ENCODE data around the gene APPBP2. TPM values are rescaled to one million over a fixed set of nuclear protein-coding genes. Genes with fewer than 3 reads are reported as not detected.

Gene APPBP2
- total RNA-seq, 4 donors from 2014 or later = 27.0 to 48.3 (median 39.9) TPM

GRCh38 chr17:60525328-60525684 lies 736 bp downstream of the APPBP2 start:
- peaks cover 0 to 48% (median 19%) of the 10 kb centered on the region in 4 donors for H3K4me1 ChIP-seq
- H3K4me3 ChIP-seq = peak overlapping the region; percentile 68 to 95 (median 92)
- H3K27me3 ChIP-seq = no peaks in the 10 kb centered on the region
- no peaks in the 10 kb centered on the region for H3K36me3 ChIP-seq
- H3K27ac ChIP-seq = peak overlapping the region; percentile 96 to 100 (median 99)
- TF ChIP-seq EP300 (IDR thresholded peaks at IDR 0.05) (no peak), POLR2A (IDR thresholded peaks at IDR 0.05) (no peak)
- TF ChIP-seq, protein P1, sequence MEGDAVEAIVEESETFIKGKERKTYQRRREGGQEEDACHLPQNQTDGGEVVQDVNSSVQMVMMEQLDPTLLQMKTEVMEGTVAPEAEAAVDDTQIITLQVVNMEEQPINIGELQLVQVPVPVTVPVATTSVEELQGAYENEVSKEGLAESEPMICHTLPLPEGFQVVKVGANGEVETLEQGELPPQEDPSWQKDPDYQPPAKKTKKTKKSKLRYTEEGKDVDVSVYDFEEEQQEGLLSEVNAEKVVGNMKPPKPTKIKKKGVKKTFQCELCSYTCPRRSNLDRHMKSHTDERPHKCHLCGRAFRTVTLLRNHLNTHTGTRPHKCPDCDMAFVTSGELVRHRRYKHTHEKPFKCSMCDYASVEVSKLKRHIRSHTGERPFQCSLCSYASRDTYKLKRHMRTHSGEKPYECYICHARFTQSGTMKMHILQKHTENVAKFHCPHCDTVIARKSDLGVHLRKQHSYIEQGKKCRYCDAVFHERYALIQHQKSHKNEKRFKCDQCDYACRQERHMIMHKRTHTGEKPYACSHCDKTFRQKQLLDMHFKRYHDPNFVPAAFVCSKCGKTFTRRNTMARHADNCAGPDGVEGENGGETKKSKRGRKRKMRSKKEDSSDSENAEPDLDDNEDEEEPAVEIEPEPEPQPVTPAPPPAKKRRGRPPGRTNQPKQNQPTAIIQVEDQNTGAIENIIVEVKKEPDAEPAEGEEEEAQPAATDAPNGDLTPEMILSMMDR (IDR thresholded peaks at IDR 0.05) = no peak
- peak in 1 of 2 donors; percentile 8 for DNase-seq (ENCODE audit: low spot score in 2 of 2)
- 0% methylated on average over 11 of the region's 11 CpGs for WGBS, 2 donors
- no peaks in the 10 kb centered on the region for H3K9me3 ChIP-seq

DNA sequence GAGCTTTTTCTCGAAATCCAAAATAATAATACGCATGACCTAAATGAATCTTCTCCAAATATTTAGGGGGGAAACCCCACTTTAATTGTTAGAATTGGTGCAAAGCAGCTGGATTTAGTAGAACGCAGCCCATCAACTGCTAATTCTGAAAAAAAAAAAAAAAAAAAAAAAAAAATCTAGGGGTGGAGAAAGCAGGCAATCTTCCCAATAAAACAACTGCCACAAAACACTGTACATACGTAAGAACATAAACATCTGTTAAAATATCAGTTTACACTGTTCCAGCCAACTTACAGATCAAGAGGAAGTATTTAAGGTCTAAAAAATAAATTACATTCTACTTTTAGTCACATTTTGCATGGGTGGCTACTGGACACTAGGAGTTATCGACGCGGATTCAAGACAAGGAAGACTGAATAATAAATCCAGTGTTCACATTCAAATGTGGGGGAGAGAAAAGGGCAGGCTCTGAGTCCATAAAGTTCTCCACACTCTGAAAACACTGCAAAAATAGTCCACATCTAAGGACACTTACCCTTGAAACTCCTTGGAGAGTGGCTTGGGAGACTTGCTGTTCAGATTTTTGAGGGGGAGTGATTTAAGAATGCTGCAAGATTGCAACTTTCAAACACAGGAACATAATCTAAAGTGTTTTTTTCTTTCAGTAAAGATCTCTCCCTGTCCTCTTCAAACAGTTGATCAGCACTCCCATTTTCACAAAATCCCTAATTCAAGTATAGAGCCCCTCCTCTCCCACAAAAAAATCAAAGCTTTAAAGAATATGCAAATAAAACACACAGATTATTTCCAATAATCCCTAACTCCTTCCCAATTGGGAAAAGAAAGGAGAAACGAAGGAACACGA lies 1.3 kb downstream of the APPBP2 start:
- TF ChIP-seq, protein P1 (IDR thresholded peaks at IDR 0.05) = no peak
- peak in 1 of 2 donors; percentile 33 for TF ChIP-seq POLR2A (IDR thresholded peaks at IDR 0.05)
- TF ChIP-seq EP300 (IDR thresholded peaks at IDR 0.05) = peak in 1 of 2 donors; percentile 26
- Histone ChIP-seq H3K4me3 (peak overlapping the region; percentile 68 to 95 (median 92)), H3K4me1 (peaks cover 0 to 48% (median 19%) of the 10 kb centered on the region in 4 donors), H3K9me3 (no peaks in the 10 kb centered on the region), H3K36me3 (peaks cover 0 to 5% (median 0%) of the 10 kb centered on the region in 3 donors), H3K27ac (peak overlapping the region; percentile 96 to 100 (median 99)), H3K27me3 (no peaks in the 10 kb centered on the region)
- 6 to 8% methylated on average over 9 of the region's 9 CpGs for WGBS, 2 donors
- peak in 1 of 2 donors; percentile 5 for DNase-seq (ENCODE audit: low spot score in 2 of 2)

- Histone ChIP-seq H3K4me1 (peaks cover 0 to 50% (median 19%) of the 10 kb centered on the region in 4 donors), H3K9me3 (no peaks in the 10 kb centered on the region), H3K27me3 (no peaks in the 10 kb centered on the region), H3K36me3 (peaks cover 0 to 14% (median 0%) of the 10 kb centered on the region in 3 donors), H3K4me3 (peak overlapping the region; percentile 68 to 95 (median 92)), H3K27ac (peak overlapping the region in 2 of 4 donors; percentile 99 to 100)
- WGBS, 2 donors = 8 to 9% methylated on average over 1 of the region's 1 CpG
- TF ChIP-seq EP300 (IDR thresholded peaks at IDR 0.05) (no peak), POLR2A (IDR thresholded peaks at IDR 0.05) (no peak)
- TF ChIP-seq, protein P1 (IDR thresholded peaks at IDR 0.05) = no peak
- DNase-seq (ENCODE audit: low spot score in 2 of 2) = no peak
Measured at GRCh38 chr17:60523822-60524221, 2.2 kb downstream of the APPBP2 start.

GRCh38 chr17:60522889-60523626 lies 3.0 kb downstream of the APPBP2 start:
- no peak for DNase-seq (ENCODE audit: low spot score in 2 of 2)
- TF ChIP-seq, protein P1 (IDR thresholded peaks at IDR 0.05) = no peak
- TF ChIP-seq POLR2A (IDR thresholded peaks at IDR 0.05) (no peak), EP300 (IDR thresholded peaks at IDR 0.05) (no peak)
- Histone ChIP-seq H3K36me3 (peaks cover 0 to 19% (median 0%) of the 10 kb centered on the region in 3 donors), H3K27me3 (no peaks in the 10 kb centered on the region), H3K9me3 (no peaks in the 10 kb centered on the region), H3K27ac (peak overlapping the region in 2 of 4 donors; percentile 99 to 100), H3K4me3 (no peak overlapping the region), H3K4me1 (peaks cover 0 to 58% (median 19%) of the 10 kb centered on the region in 4 donors)
- WGBS, 2 donors = 75 to 80% methylated on average over 3 of the region's 3 CpGs

Data from tibial nerve (tissue), 4 donors.